ENCODE data around the gene FBXO17.

The FBXO17 gene

GRCh38 chr19:38915329-38916321, 59.9 kb downstream of the FBXO17 start:
- DNase-seq (no peak), ATAC-seq (no peak)

- ATAC-seq (no peak), DNase-seq (no peak)
These were observed 61.6 kb downstream of the FBXO17 start for GRCh38 chr19:38913958-38914357.

GRCh38 chr19:38912600-38913514, 62.7 kb downstream of the FBXO17 start:
- ATAC-seq: no peak
- no peak for DNase-seq

- ATAC-seq (no peak), DNase-seq (no peak)
These were observed 64.0 kb downstream of the FBXO17 start for GRCh38 chr19:38911388-38912001.

GRCh38 chr19:38910488-38910887, 65.1 kb downstream of the FBXO17 start:
- no peak for DNase-seq
- no peak for ATAC-seq

GRCh38 chr19:38908911-38909310, 66.6 kb downstream of the FBXO17 start:
- DNase-seq: no peak
- no peak for ATAC-seq

- DNase-seq (no peak), ATAC-seq (no peak)
These were observed 67.9 kb downstream of the FBXO17 start for GRCh38 chr19:38907670-38908069.

GRCh38 chr19:38907227-38907626, 68.3 kb downstream of the FBXO17 start:
- no peak for DNase-seq
- ATAC-seq: no peak

- ATAC-seq (peak; percentile 20), DNase-seq (no peak)
These were observed 69.9 kb downstream of the FBXO17 start for GRCh38 chr19:38905620-38906019.

- ATAC-seq (no peak), DNase-seq (no peak)
These were observed 70.7 kb downstream of the FBXO17 start for GRCh38 chr19:38904581-38905539.

GRCh38 chr19:38901683-38902082, 73.9 kb downstream of the FBXO17 start:
- DNase-seq (no peak), ATAC-seq (no peak)

- ATAC-seq (no peak), DNase-seq (no peak)
These were observed 74.8 kb downstream of the FBXO17 start for GRCh38 chr19:38900743-38901190.

- no peak for DNase-seq
- no peak for ATAC-seq
These were observed 75.3 kb downstream of the FBXO17 start for GRCh38 chr19:38900202-38900629.

GRCh38 chr19:38899447-38900201, 75.9 kb downstream of the FBXO17 start, which contains the start of the genes NFKBIB and SIRT2:
NFKBIB (plus strand) TSS chr19:38899969; CDS start chr19:38900033, 64 bp downstream.
SIRT2 (minus strand) TSS chr19:38899618; CDS start chr19:38899521, 97 bp downstream.
- DNase-seq (peak; percentile 97), ATAC-seq (peak; percentile 97)

- ATAC-seq (no peak), DNase-seq (no peak)
These were observed 76.6 kb downstream of the FBXO17 start for GRCh38 chr19:38898788-38899446.

GRCh38 chr19:38894968-38895367, 80.6 kb downstream of the FBXO17 start:
- no peak for DNase-seq
- no peak for ATAC-seq

GRCh38 chr19:38893341-38893771, 82.2 kb downstream of the FBXO17 start:
- no peak for ATAC-seq

GRCh38 chr19:38892841-38893240, 82.7 kb downstream of the FBXO17 start:
- DNase-seq (no peak), ATAC-seq (no peak)

More at GRCh38 chr19:38893341-38893771, 82.2 kb downstream of the FBXO17 start:
- no peak for DNase-seq

GRCh38 chr19:38891771-38892170, 83.8 kb downstream of the FBXO17 start:
- DNase-seq: no peak
- no peak for ATAC-seq
